NCI-H2029 treated with DMSO at 0.1 percent for 48 hours (cell line): ENCODE results near the gene SORCS2.

ENCODE experiments used
- DNase-seq: peaks from one replicate; lab custom pipeline; 2025; lab: John Stamatoyannopoulos, UW

Gene SORCS2

GRCh38 chr4:7691982-7692381 lies 499.6 kb downstream of the SORCS2 start:
- DNase-seq, result peak; percentile 67

- DNase-seq, result no peak
Measured at GRCh38 chr4:7692451-7693236, 500.3 kb downstream of the SORCS2 start.

- no peak for DNase-seq
Measured at GRCh38 chr4:7693237-7693608, 500.9 kb downstream of the SORCS2 start.

- no peak for DNase-seq
Measured at GRCh38 chr4:7693711-7694110, 501.4 kb downstream of the SORCS2 start.

GRCh38 chr4:7694324-7694723 lies 502.0 kb downstream of the SORCS2 start:
- no peak for DNase-seq

DNA sequence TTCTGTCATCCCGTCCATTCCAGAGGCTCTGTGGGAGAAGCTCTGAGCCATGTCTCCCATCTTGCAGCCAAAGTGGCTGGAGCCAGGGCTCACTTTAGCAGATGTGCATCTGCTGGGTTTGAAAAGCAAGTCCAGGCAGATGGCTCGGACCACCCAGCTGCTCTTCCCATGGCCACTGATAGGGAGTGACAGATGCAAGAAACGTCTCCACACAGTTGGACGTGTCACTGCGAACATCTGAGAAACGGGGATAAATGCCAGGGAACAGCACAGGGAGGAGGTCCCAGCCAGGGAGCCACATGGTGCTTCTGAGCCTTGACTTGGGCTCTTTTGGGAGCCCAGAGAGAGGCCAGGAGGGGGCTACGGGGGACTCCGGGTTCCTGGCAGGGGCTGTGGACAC lies 505.0 kb downstream of the SORCS2 start:
- no peak for DNase-seq

- no peak for DNase-seq
Measured at GRCh38 chr4:7697821-7698220, 505.5 kb downstream of the SORCS2 start.

GRCh38 chr4:7698584-7698983 lies 506.2 kb downstream of the SORCS2 start:
- no peak for DNase-seq

DNA sequence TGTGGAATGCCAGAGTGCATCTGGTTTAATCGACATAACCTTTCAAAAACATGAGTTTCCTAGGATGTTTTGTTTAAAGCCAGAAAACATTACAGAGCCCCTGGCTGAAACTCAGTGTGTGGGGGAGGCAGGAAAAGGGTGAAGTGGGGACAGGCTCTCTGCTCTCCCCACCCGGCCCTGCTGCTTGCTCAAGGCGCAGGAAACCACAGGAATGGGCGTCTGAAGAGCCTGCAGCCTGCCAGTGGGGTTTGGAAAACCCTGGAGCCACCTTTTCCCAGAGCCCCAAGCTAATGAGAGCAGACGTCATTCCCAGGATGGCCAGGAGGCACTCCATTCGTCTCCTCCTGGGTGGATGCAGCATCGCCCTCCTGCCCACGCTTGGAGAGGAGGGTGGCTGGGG lies 506.7 kb downstream of the SORCS2 start:
- no peak for DNase-seq

GRCh38 chr4:7699825-7700224 lies 507.5 kb downstream of the SORCS2 start:
- no peak for DNase-seq

- no peak for DNase-seq
Measured at GRCh38 chr4:7700665-7701064, 508.3 kb downstream of the SORCS2 start.

GRCh38 chr4:7701866-7702649 lies 509.7 kb downstream of the SORCS2 start:
- no peak for DNase-seq

DNA sequence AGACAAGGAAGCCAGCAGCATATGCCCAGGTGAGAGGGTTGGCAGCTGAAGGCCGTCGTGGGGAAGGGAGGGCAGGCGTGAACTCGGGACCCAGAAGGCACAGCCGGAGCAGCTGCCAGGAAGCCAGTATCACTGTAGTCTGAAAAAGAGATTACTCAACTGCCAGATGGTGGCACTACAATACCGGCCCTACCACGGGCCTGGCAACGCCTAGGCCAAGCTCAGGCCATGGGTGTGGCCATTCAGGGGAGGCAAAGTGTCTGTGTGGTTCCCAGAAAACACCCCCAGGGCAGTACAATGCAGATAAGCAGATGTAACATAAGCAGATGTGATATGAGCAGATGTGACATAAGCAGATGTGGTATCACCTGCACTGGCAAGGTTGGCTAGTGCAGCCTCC lies 511.4 kb downstream of the SORCS2 start:
- DNase-seq, result no peak

DNA sequence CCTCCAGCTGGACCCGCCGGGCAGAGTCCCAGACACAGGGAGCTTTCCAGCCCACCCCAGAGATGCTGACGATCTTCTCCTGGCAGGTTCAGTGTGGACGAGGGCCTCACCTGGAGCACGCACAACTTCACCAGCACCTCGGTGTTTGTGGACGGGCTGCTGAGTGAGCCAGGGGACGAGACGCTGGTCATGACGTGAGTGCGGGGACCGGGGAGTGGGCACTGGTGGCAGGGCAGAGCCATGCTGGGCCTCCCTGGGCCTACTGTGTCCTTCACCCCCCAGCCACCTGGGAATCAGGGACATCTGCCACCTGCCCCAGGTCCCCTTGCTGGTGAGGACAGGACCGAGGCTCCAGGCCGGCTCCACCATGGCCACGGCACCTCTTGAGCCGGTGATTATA lies 511.8 kb downstream of the SORCS2 start:
- DNase-seq, result no peak

DNA sequence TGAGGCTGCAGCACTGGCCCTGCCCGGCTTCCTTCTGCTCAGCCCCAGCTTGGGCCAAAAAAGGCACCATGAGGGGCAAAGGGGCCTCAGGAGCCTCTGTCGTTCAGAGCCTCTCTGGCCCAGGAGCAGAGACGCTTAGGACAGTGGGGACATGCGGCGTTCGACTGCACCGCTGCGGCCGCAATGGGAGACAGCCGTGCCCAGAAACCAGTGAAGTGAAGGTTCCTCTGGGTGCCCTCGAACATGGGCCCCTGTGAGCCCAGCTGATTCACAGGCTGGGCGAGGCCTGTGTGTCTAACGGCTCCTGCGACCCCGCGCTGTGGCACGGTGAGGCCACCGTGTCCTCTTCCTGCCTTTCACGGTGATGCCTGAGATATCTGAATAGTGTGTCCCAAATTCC lies 512.3 kb downstream of the SORCS2 start:
- no peak for DNase-seq

DNA sequence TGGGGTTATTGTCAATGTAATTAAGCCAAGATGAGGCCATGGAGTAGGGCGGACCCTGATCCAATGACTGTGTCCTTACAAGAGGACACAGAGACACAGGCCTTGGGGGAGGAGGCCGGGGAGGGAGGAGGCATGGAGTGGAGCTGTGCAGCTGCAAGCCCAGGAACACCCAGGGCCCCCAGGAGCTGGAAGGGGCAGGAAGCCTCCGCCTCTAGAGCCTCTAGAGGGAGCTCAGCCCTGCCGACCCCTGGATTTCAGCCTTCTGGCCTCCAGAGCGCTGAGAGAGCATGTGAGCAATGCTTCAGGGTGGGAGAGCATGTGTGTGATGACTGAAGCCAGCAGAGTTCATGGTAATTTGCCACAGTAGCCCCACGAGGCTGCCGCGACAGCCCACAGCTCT lies 512.7 kb downstream of the SORCS2 start:
- no peak for DNase-seq

DNA sequence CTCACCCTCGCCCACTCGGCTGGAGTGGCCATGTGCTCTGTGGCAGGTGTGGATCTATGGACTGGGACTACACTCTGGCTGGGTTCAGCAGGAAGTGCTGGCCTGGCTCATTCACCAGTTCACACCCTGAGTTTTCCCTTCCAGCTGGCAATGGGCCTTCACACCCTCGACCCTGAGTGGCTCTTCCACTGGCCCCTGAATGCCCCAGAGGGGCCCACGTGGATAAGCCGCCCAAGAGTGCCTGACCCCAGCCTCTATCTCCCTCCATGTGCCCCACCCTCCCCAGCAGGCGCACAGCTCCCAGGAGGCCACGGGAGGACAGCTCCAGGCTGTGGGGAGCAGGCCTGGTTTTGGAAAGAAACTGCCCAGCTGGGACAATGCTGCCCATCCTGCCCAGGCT lies 513.3 kb downstream of the SORCS2 start:
- no peak for DNase-seq

GRCh38 chr4:7708238-7708637 lies 515.9 kb downstream of the SORCS2 start:
- no peak for DNase-seq

GRCh38 chr4:7708981-7709380 lies 516.6 kb downstream of the SORCS2 start:
- DNase-seq, result no peak

- DNase-seq, result no peak
Measured at GRCh38 chr4:7709431-7709830, 517.1 kb downstream of the SORCS2 start.

DNA sequence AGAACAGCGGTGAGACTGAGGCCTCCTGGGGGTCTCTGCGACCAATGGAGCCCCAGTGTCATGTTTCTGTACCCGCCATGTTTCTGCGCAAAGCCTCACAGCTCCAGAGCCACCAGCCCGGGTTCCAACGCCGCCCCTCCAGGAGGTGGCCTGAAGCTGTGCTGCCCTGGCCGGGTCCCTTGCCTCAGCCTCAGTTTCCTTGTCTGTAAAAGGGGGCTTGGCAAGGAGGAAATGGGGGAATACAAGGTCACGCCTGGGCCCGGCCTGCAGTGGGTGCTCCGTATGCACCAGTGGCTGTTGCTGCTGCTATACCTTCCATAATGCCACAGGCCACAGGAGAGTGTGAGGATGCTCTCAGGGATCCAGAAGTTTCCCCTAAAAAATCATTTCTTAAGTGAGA lies 517.8 kb downstream of the SORCS2 start:
- no peak for DNase-seq

DNA sequence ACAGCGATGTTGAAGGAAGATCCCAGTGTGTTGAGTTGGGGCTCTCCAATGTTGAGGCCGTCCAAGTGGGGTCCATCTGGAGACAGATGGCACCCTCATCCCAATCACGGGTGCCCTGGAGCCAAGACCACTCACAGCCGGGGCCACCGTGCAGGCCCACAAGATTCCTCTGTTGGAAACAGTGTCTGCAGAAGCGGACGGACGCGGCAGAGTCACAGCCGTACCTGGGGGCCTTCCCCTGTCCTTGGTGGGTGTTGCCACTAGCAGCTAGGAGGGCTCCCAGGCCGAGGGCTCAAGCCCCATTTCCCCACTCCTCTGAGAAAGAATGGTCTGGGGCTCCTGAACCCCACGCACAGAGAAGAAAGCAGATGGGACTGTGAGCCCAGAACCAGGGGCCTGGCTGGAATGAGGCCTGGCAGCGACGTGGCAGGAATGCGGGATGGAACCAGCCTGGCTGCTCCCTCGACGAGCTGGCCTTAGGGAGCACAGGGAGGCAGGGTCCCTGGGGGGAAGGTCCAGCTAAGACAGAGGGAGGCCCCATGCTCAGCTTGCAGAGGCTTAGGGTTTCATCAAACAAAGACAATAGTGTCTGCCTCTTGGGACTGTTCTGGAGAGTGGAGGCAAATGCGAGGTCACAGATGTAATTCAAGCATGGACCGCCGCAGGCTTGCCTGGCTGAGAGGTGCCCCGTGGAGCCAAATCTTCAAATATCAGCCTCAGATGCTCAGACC lies 518.4 kb downstream of the SORCS2 start:
- DNase-seq, result no peak
